Activated CD8-positive, alpha-beta memory T cell treated with anti-CD3 and anti-CD28 coated beads, Interleukin-2, amount 10 ng/mL, durations not matched to agents 7 days and 5 days (primary cell): Measurements from ENCODE around the gene TRRAP. TPM values are rescaled to one million over a fixed set of nuclear protein-coding genes. Genes with fewer than 3 reads are reported as not detected.
A peak's percentile ranks its signal among the peaks of the same experiment; 100 is the strongest.
"Not testable (repeated sequence)": the region's sequence is repeated elsewhere in the genome, so short reads cannot be mapped to it uniquely, and the experiment has no call there.

ENCODE experiments used
- ATAC-seq: fragments of 150-1000 bp; cut with Tn5 transposase; one replicate; pipeline ENCODE4 v1.10.0; 2021; ENCODE audit warnings: moderate library complexity
- CTCF ChIA-PET: fragments of 350-600 bp; sonication (Branson Sonifier 250); formaldehyde crosslinking; loops from one replicate; lab custom pipeline; 2021; ENCODE audit warnings: antibody characterized with exemption; lab: Charles Lee
- DNase-seq: peaks from one replicate; pipeline ENCODE4 v3.0.0-alpha.2; 2020
- H3K27ac Mint-ChIP-seq: one replicate; pipeline ENCODE4 v1.8.0; 2021; ENCODE audit warnings: mild to moderate bottlenecking, mixed read lengths
- H3K27me3 Mint-ChIP-seq: one replicate; pipeline ENCODE4 v1.8.0; 2021; ENCODE audit warnings: mixed read lengths
- H3K36me3 Mint-ChIP-seq: one replicate; pipeline ENCODE4 v1.8.0; 2021; ENCODE audit warnings: mild to moderate bottlenecking, mixed read lengths
- H3K4me1 Mint-ChIP-seq: one replicate; pipeline ENCODE4 v1.8.0; 2021; ENCODE audit warnings: mixed read lengths
- H3K4me3 Mint-ChIP-seq: one replicate; pipeline ENCODE4 v1.8.0; 2021; ENCODE audit warnings: mild to moderate bottlenecking, moderate library complexity, mixed read lengths
- H3K9me3 Mint-ChIP-seq: one replicate; pipeline ENCODE4 v1.8.0; 2022; ENCODE audit warnings: low read depth, mixed read lengths
- total RNA-seq, 2 experiments: library from RNA; stranded (reverse); gene quantifications; one replicate each; pipeline ENCODE4 v1.2.3, GENCODE V29; 2021

TRRAP gene
- total RNA-seq, 2 experiments from 2014 or later, result 56.2 to 56.8 TPM

- CTCF ChIA-PET, result interaction anchor here (1.9 kb wide), 1 partner anchor 10 kb away, joined by 6 read pairs; no protein-coding TSS in a partner anchor
- Mint-ChIP-seq H3K27ac (no peak overlapping the region), H3K9me3 (no peaks in the 10 kb centered on the region), H3K36me3 (no peaks in the 10 kb centered on the region), H3K27me3 (peaks cover 32% of the 10 kb centered on the region), H3K4me3 (peak overlapping the region; percentile 44), H3K4me1 (no peaks in the 10 kb centered on the region)
- peak; percentile 72 for DNase-seq
- peak; percentile 83 for ATAC-seq
Measured at GRCh38 chr7:98870121-98870651, 8.1 kb upstream of the TRRAP start.

GRCh38 chr7:98870807-98871491 is 7.4 kb upstream of the TRRAP start:
- CTCF ChIA-PET, result interaction anchor here (1.1 kb wide), 1 partner anchor 9 kb away, joined by 3 read pairs; no protein-coding TSS in a partner anchor
- Mint-ChIP-seq H3K4me1 (no peaks in the 10 kb centered on the region), H3K27ac (no peak overlapping the region), H3K4me3 (peak overlapping the region; percentile 44), H3K9me3 (no peaks in the 10 kb centered on the region), H3K27me3 (peaks cover 35% of the 10 kb centered on the region), H3K36me3 (no peaks in the 10 kb centered on the region)
- DNase-seq (no peak), ATAC-seq (no peak)

- Mint-ChIP-seq H3K9me3 (no peaks in the 10 kb centered on the region), H3K27me3 (peaks cover 35% of the 10 kb centered on the region), H3K4me3 (no peak overlapping the region), H3K4me1 (no peaks in the 10 kb centered on the region), H3K27ac (no peak overlapping the region), H3K36me3 (no peaks in the 10 kb centered on the region)
- DNase-seq (no peak), ATAC-seq (peak; percentile 61)
- CTCF ChIA-PET, result interaction anchor here (0.7 to 1.5 kb wide), 3 partner anchors 33 to 451 kb away, joined by 3 to 4 read pairs (median 3); no protein-coding TSS in a partner anchor
Measured at GRCh38 chr7:98872328-98872924, 5.9 kb upstream of the TRRAP start.

- not testable (repeated sequence) for H3K36me3 Mint-ChIP-seq, ATAC-seq, H3K9me3 Mint-ChIP-seq, H3K27ac Mint-ChIP-seq, H3K4me1 Mint-ChIP-seq, H3K4me3 Mint-ChIP-seq, DNase-seq
- H3K27me3 Mint-ChIP-seq, result peaks cover 28% of the 10 kb centered on the region
- CTCF ChIA-PET, result interaction anchor here (1.4 to 1.5 kb wide), 2 partner anchors 42 to 452 kb away, joined by 3 to 4 read pairs; no protein-coding TSS in a partner anchor
Measured at GRCh38 chr7:98873610-98874009, 4.7 kb upstream of the TRRAP start.

GRCh38 chr7:98874942-98875341 is 3.4 kb upstream of the TRRAP start:
- H3K36me3 Mint-ChIP-seq, result no peaks in the 10 kb centered on the region
- H3K4me3 Mint-ChIP-seq, result no peak overlapping the region
- H3K9me3 Mint-ChIP-seq, result no peaks in the 10 kb centered on the region
- H3K27ac Mint-ChIP-seq, result no peak overlapping the region
- DNase-seq, result no peak
- CTCF ChIA-PET, result no interaction called here
- peaks cover 20% of the 10 kb centered on the region for H3K27me3 Mint-ChIP-seq
- peaks cover 4% of the 10 kb centered on the region for H3K4me1 Mint-ChIP-seq
- ATAC-seq, result no peak

GRCh38 chr7:98875501-98875900 is 2.8 kb upstream of the TRRAP start:
- H3K36me3 Mint-ChIP-seq, result no peaks in the 10 kb centered on the region
- DNase-seq (no peak), ATAC-seq (no peak)
- CTCF ChIA-PET, result no interaction called here
- H3K4me1 Mint-ChIP-seq, result peaks cover 10% of the 10 kb centered on the region
- H3K27ac Mint-ChIP-seq, result no peak overlapping the region
- no peak overlapping the region for H3K4me3 Mint-ChIP-seq
- no peaks in the 10 kb centered on the region for H3K9me3 Mint-ChIP-seq
- H3K27me3 Mint-ChIP-seq, result peaks cover 15% of the 10 kb centered on the region

GRCh38 chr7:98877146-98877545 is 1.2 kb upstream of the TRRAP start:
- peaks cover 19% of the 10 kb centered on the region for H3K4me1 Mint-ChIP-seq
- CTCF ChIA-PET, result interaction anchor here (0.6 to 1.2 kb wide), 2 partner anchors 14 to 514 kb away, joined by 3 read pairs; no protein-coding TSS in a partner anchor
- H3K36me3 Mint-ChIP-seq, result peaks cover 7% of the 10 kb centered on the region
- H3K27ac Mint-ChIP-seq, result no peak overlapping the region
- no peak for DNase-seq
- H3K27me3 Mint-ChIP-seq, result peaks cover 3% of the 10 kb centered on the region
- H3K4me3 Mint-ChIP-seq, result peak overlapping the region; percentile 29
- ATAC-seq, result no peak
- H3K9me3 Mint-ChIP-seq, result no peaks in the 10 kb centered on the region

- ATAC-seq (no peak), DNase-seq (no peak)
- H3K36me3 Mint-ChIP-seq, result peaks cover 11% of the 10 kb centered on the region
- no peak overlapping the region for H3K27ac Mint-ChIP-seq
- peak overlapping the region; percentile 29 for H3K4me3 Mint-ChIP-seq
- no peaks in the 10 kb centered on the region for H3K9me3 Mint-ChIP-seq
- CTCF ChIA-PET, result interaction anchor here (0.6 to 1.6 kb wide), 6 partner anchors 10 to 768 kb away, joined by 3 to 9 read pairs (median 4); no protein-coding TSS in a partner anchor
- peaks cover 3% of the 10 kb centered on the region for H3K27me3 Mint-ChIP-seq
- H3K4me1 Mint-ChIP-seq, result peaks cover 19% of the 10 kb centered on the region
Measured at GRCh38 chr7:98877692-98878364, 504 bp upstream of the TRRAP start.

GRCh38 chr7:98879198-98879978 is 1.1 kb downstream of the TRRAP start:
- H3K9me3 Mint-ChIP-seq, result no peaks in the 10 kb centered on the region
- ATAC-seq (peak; percentile 76), DNase-seq (peak; percentile 88)
- H3K27ac Mint-ChIP-seq, result peak overlapping the region; percentile 95
- H3K27me3 Mint-ChIP-seq, result peaks cover 3% of the 10 kb centered on the region
- CTCF ChIA-PET, result interaction anchor here (0.5 to 1.7 kb wide), 18 partner anchors 8 to 677 kb away, joined by 3 to 9 read pairs (median 4); partner anchors contain the start of gene TMEM130
- peaks cover 13% of the 10 kb centered on the region for H3K36me3 Mint-ChIP-seq
- peak overlapping the region; percentile 88 for H3K4me3 Mint-ChIP-seq
- peaks cover 22% of the 10 kb centered on the region for H3K4me1 Mint-ChIP-seq

- CTCF ChIA-PET, result interaction anchor here (0.6 to 1.7 kb wide), 10 partner anchors 8 to 629 kb away, joined by 3 to 9 read pairs (median 4); partner anchors contain the start of gene TMEM130
- H3K4me1 Mint-ChIP-seq, result peaks cover 22% of the 10 kb centered on the region
- ATAC-seq, result no peak
- no peaks in the 10 kb centered on the region for H3K9me3 Mint-ChIP-seq
- peak overlapping the region; percentile 95 for H3K27ac Mint-ChIP-seq
- H3K4me3 Mint-ChIP-seq, result peak overlapping the region; percentile 88
- DNase-seq, result no peak
- peaks cover 3% of the 10 kb centered on the region for H3K27me3 Mint-ChIP-seq
- H3K36me3 Mint-ChIP-seq, result peaks cover 13% of the 10 kb centered on the region
Measured at GRCh38 chr7:98879979-98880315, 1.6 kb downstream of the TRRAP start.

- Mint-ChIP-seq H3K27me3 (peaks cover 3% of the 10 kb centered on the region), H3K27ac (peak overlapping the region; percentile 95), H3K9me3 (no peaks in the 10 kb centered on the region), H3K4me3 (peak overlapping the region; percentile 88), H3K4me1 (peaks cover 22% of the 10 kb centered on the region), H3K36me3 (peaks cover 13% of the 10 kb centered on the region)
- no peak for DNase-seq
- CTCF ChIA-PET, result interaction anchor here (0.6 to 1.7 kb wide), 3 partner anchors 8 to 15 kb away, joined by 3 to 9 read pairs (median 4); no protein-coding TSS in a partner anchor
- no peak for ATAC-seq
Measured at GRCh38 chr7:98880485-98880884, 2.2 kb downstream of the TRRAP start.

- Mint-ChIP-seq H3K36me3 (peaks cover 16% of the 10 kb centered on the region), H3K27me3 (no peaks in the 10 kb centered on the region), H3K4me3 (no peak overlapping the region), H3K9me3 (no peaks in the 10 kb centered on the region), H3K4me1 (peaks cover 22% of the 10 kb centered on the region), H3K27ac (peak overlapping the region; percentile 32)
- DNase-seq (no peak), ATAC-seq (no peak)
- CTCF ChIA-PET, result no interaction called here
Measured at GRCh38 chr7:98881561-98882315, 3.4 kb downstream of the TRRAP start.
